Measurements from ENCODE around the gene CNPY1. TPM values are rescaled to one million over a fixed set of nuclear protein-coding genes. Genes with fewer than 3 reads are reported as not detected.
A peak's percentile ranks its signal among the peaks of the same experiment; 100 is the strongest.

CNPY1 gene
- total RNA-seq, 2 experiments from 2014 or later: not detected

DNA sequence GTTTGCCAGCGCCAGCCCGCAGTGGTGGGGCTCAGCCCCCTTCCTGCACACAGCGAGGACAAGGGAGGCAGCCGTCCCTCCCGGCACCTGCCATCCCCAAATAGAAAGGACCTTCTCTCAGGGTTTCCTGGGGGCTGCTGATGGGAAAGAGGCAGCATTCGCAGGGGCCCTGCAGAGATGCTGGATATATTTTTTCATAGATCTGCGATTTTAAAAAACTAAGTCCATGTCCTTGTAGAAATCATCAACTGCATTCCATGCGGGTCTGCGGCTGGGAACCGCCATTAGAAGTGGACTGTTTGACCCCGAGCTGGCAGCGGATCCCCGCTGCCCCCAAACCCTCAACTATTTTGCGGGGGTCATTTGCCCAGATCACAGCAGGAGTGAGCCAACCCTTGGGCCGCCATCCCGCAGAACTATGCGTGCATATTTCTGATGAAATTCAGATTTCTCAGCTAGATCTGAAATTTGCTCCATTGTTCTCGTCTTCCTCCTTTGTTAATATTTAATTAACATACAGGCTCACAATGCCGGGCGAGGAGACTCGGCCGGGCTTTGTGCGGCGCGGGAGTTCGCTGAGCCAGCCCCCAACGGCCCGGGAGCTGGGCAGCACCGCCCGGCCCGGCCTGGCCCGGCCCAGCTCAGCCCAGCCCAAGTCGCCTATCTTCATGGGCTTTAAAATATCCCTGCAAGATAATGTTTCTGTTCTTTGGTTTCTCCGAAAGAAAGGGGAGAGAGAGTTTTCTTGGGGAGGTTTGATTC, 86.5 kb downstream of the CNPY1 start:
- peaks cover 2% of the 10 kb centered on the region for H3K36me3 Mint-ChIP-seq
- no peak for DNase-seq
- H3K9me3 Mint-ChIP-seq: no peaks in the 10 kb centered on the region
- H3K4me3 Mint-ChIP-seq: no peak overlapping the region
- peaks cover 88% of the 10 kb centered on the region for H3K27me3 Mint-ChIP-seq
- peaks cover 15% of the 10 kb centered on the region for H3K4me1 Mint-ChIP-seq
- no peak overlapping the region for H3K27ac Mint-ChIP-seq

GRCh38 chr7:155458878-155459699, 87.3 kb downstream of the CNPY1 start:
- Mint-ChIP-seq H3K27ac (peak overlapping the region; percentile 68), H3K4me1 (peaks cover 17% of the 10 kb centered on the region), H3K4me3 (peak overlapping the region; percentile 37), H3K9me3 (no peaks in the 10 kb centered on the region), H3K36me3 (peaks cover 2% of the 10 kb centered on the region), H3K27me3 (peaks cover 88% of the 10 kb centered on the region)
- no peak for DNase-seq

DNA sequence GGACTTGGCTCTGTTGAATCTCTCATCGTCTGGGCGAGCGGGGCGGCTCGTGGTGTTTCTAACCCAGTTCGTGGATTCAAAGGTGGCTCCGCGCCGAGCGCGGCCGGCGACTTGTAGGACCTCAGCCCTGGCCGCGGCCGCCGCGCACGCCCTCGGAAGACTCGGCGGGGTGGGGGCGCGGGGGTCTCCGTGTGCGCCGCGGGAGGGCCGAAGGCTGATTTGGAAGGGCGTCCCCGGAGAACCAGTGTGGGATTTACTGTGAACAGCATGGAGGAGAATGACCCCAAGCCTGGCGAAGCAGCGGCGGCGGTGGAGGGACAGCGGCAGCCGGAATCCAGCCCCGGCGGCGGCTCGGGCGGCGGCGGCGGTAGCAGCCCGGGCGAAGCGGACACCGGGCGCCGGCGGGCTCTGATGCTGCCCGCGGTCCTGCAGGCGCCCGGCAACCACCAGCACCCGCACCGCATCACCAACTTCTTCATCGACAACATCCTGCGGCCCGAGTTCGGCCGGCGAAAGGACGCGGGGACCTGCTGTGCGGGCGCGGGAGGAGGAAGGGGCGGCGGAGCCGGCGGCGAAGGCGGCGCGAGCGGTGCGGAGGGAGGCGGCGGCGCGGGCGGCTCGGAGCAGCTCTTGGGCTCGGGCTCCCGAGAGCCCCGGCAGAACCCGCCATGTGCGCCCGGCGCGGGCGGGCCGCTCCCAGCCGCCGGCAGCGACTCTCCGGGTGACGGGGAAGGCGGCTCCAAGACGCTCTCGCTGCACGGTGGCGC, 88.1 kb downstream of the CNPY1 start, which contains the start of gene EN2:
Gene EN2 (plus strand): TSS at position 19 of the 767 bp plus-strand sequence. CDS start 249 bp downstream, at position 268.
- no peak within 1 kb of the TSS for H3K27ac Mint-ChIP-seq
- no peaks in the 10 kb centered on the region for H3K9me3 Mint-ChIP-seq
- peaks cover 2% of the 10 kb centered on the region for H3K36me3 Mint-ChIP-seq
- peak within 1 kb of the TSS; percentile 61 for H3K4me3 Mint-ChIP-seq
- H3K27me3 Mint-ChIP-seq: peaks cover 86% of the 10 kb centered on the region
- peaks cover 17% of the 10 kb centered on the region for H3K4me1 Mint-ChIP-seq
- DNase-seq: no peak

GRCh38 chr7:155457544-155458110, 88.7 kb downstream of the CNPY1 start:
- H3K27ac Mint-ChIP-seq: no peak overlapping the region
- H3K36me3 Mint-ChIP-seq: peaks cover 2% of the 10 kb centered on the region
- H3K27me3 Mint-ChIP-seq: peaks cover 86% of the 10 kb centered on the region
- H3K9me3 Mint-ChIP-seq: no peaks in the 10 kb centered on the region
- peaks cover 17% of the 10 kb centered on the region for H3K4me1 Mint-ChIP-seq
- no peak overlapping the region for H3K4me3 Mint-ChIP-seq
- no peak for DNase-seq

GRCh38 chr7:155456738-155457543, 89.4 kb downstream of the CNPY1 start:
- DNase-seq: no peak
- peaks cover 86% of the 10 kb centered on the region for H3K27me3 Mint-ChIP-seq
- no peaks in the 10 kb centered on the region for H3K9me3 Mint-ChIP-seq
- H3K36me3 Mint-ChIP-seq: peaks cover 2% of the 10 kb centered on the region
- peaks cover 17% of the 10 kb centered on the region for H3K4me1 Mint-ChIP-seq
- H3K27ac Mint-ChIP-seq: no peak overlapping the region
- peak overlapping the region; percentile 61 for H3K4me3 Mint-ChIP-seq

DNA sequence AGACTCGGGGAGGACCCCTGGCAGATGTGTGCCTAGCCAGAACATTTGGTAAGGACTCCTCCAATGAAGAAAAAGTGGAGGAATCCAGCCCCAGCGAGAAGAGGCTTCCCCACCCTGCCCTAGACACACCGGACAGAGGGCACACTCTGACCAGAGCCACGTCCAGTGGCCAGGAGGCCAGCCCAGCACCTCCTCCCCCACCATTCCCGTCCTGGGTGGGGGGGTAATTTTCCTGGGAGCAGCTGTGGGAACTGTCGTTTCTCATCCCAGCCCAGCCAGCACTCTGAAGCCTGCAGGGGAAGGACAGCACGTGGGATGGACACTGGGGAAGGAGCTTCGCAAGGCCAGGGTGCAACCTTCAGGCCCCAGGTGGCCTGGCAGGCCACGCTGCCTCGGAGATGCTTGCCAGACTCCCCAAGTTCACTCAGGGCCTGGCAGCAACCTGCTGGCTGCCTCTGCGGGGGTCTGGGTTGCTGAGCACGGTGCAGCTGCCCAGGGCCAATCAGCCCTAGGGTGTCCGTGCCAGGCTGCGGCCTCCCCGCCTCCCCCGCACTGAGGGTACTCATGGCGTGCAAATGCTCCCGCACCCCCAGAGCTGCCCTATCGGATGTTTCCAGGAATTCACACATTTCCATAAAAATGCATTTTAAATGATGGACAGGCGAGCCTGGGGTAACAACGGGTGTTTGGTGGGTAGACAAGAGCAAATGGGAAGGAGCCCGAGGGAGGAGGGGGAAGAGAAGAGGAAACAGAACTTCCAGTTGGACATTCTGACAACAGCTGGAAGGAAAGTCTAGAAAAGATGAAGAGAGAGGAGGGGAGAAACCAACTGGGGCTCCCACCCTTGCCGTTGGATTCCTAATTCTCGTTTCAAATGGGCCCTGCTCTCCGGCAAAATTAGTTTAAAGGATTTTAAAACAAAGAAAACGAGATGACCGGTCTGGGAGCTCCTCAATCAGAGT, 90.3 kb downstream of the CNPY1 start:
- peaks cover 2% of the 10 kb centered on the region for H3K36me3 Mint-ChIP-seq
- no peak overlapping the region for H3K27ac Mint-ChIP-seq
- H3K27me3 Mint-ChIP-seq: peaks cover 86% of the 10 kb centered on the region
- peaks cover 20% of the 10 kb centered on the region for H3K4me1 Mint-ChIP-seq
- H3K9me3 Mint-ChIP-seq: no peaks in the 10 kb centered on the region
- no peak for DNase-seq
- H3K4me3 Mint-ChIP-seq: peak overlapping the region; percentile 1

DNA sequence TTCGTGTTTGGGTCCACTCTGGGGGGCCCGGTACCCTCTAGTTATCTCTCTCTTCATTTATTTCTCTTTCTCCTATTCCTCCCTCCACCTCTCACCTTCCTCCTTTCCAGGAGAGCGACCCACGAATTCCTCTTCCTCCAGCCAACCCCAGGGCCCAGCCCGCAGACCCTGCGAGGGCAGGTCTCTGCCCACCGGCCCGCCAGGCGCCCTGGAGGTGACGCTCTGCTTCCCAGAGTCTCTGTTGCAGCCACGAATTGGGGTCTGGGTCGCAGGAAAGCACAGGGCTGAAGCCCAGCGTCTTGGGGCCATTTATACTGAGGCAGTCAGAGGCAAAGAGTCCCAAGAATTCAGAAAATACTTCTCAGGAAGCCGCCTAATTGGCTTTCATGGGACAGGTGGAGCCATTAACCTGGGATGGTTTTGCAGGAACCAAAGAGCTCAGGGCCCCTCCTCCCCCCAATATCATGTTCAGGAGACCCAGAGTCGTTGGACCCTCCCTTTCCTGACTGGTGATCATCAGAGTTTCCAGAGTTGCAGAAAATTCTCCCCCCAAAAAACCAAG, 91.1 kb downstream of the CNPY1 start:
- H3K4me3 Mint-ChIP-seq: no peak overlapping the region
- no peak overlapping the region for H3K27ac Mint-ChIP-seq
- no peak for DNase-seq
- H3K9me3 Mint-ChIP-seq: no peaks in the 10 kb centered on the region
- H3K27me3 Mint-ChIP-seq: peaks cover 86% of the 10 kb centered on the region
- H3K4me1 Mint-ChIP-seq: peaks cover 25% of the 10 kb centered on the region
- peaks cover 2% of the 10 kb centered on the region for H3K36me3 Mint-ChIP-seq

GRCh38 chr7:155454183-155455112, 91.9 kb downstream of the CNPY1 start:
- no peaks in the 10 kb centered on the region for H3K9me3 Mint-ChIP-seq
- H3K4me3 Mint-ChIP-seq: no peak overlapping the region
- peaks cover 2% of the 10 kb centered on the region for H3K36me3 Mint-ChIP-seq
- H3K27ac Mint-ChIP-seq: no peak overlapping the region
- H3K27me3 Mint-ChIP-seq: peaks cover 82% of the 10 kb centered on the region
- peaks cover 23% of the 10 kb centered on the region for H3K4me1 Mint-ChIP-seq
- no peak for DNase-seq

DNA sequence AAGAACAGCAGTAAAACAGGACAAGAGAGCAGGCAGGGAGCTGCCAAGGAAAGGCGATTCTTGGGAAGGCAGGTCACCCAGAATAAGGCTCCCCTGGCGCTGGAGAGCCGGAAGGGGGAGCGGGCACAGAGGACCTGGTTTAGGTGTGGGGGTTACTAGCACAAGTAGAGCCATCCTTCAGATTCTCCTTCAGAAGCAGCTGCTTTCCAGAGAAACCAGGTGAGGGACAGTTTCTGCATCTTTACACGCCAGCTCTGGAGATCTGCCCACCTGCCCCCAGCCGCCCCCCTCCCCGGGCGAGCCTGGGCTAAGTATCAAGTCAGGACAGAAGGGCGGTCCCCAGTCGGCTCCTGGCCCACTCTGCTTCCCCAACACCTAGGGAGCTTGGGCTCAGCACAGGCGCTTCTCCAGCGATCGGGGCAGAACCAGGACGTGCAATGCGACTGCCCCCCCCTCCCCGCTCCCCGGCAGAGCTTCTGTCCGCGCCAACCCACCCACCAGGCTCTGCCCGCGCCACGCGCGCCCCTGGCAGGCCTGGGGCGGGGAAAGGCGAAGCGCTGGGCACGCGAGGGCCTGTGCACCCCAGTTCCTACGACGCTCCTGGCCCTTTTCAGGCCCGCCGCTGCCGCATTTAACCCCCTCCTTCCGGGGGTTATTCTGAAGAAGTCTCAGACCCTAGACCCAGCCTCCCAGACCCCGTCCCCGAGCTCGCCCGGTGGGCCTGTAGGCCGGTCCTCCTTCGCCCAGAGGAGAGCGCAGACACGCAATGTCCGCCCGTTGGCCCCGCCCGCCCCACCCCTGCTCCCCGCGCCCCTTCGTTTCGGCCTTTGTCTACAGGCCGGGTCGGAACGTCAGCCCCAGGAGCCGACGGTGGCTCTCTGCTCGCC, 92.8 kb downstream of the CNPY1 start:
- no peak for DNase-seq
- H3K4me1 Mint-ChIP-seq: peaks cover 19% of the 10 kb centered on the region
- no peaks in the 10 kb centered on the region for H3K9me3 Mint-ChIP-seq
- H3K27me3 Mint-ChIP-seq: peaks cover 85% of the 10 kb centered on the region
- no peak overlapping the region for H3K4me3 Mint-ChIP-seq
- no peaks in the 10 kb centered on the region for H3K36me3 Mint-ChIP-seq
- no peak overlapping the region for H3K27ac Mint-ChIP-seq

DNA sequence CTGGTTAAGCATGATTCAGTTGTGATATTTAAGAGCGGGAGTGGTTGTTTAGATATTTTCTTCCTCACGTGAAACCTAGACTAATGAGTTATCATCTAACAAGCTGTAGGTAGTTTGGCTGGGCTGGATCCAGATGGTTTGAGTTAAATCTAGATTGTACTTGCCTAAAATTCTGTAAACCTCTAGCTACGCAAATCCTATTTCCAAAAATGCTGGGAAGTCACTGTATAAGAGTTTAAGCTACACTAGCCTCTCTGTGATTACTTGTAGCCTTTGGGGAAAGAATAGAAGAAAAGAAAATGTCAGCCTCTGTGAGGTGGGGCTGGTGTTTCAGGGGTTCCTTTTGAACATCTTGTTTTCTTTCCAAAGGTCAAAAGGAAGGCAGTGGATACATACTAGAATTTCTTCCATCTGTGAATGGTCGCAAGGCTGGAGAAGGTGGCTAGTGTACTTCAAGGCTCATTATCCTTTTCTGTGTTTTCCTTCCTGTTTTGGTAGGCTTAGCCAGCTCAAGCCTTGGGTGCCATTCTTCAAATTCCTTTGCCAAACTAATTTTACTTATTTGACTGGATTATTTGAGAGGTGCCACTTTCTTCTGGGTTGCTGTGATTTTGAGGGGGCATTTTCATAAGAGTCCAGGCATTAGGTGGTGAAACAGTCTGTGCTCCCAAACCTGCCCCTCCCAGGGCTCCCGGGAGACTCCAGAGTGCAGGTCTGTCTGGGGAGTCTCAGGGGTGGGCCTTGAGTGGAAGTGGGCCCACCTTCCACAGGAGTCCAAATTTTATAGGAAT, 93.7 kb downstream of the CNPY1 start:
- DNase-seq: no peak
- H3K9me3 Mint-ChIP-seq: no peaks in the 10 kb centered on the region
- H3K36me3 Mint-ChIP-seq: peaks cover 1% of the 10 kb centered on the region
- peaks cover 90% of the 10 kb centered on the region for H3K27me3 Mint-ChIP-seq
- peaks cover 19% of the 10 kb centered on the region for H3K4me1 Mint-ChIP-seq
- H3K4me3 Mint-ChIP-seq: no peak overlapping the region
- no peak overlapping the region for H3K27ac Mint-ChIP-seq

- H3K27ac Mint-ChIP-seq: no peak overlapping the region
- H3K27me3 Mint-ChIP-seq: peaks cover 94% of the 10 kb centered on the region
- peaks cover 1% of the 10 kb centered on the region for H3K36me3 Mint-ChIP-seq
- peaks cover 16% of the 10 kb centered on the region for H3K4me1 Mint-ChIP-seq
- no peak overlapping the region for H3K4me3 Mint-ChIP-seq
- DNase-seq: no peak
- H3K9me3 Mint-ChIP-seq: no peaks in the 10 kb centered on the region
These were observed 94.5 kb downstream of the CNPY1 start for GRCh38 chr7:155451840-155452239.

Measured in activated naive CD8-positive, alpha-beta T cell treated with anti-CD3 and anti-CD28 coated beads for 36 hours (primary cell).